ENCODE results near the gene RTN1. TPM values are rescaled to one million over a fixed set of nuclear protein-coding genes. Genes with fewer than 3 reads are reported as not detected.

The RTN1 gene
- total RNA-seq, 6 experiments from 2014 or later: 0.37 to 1.9 (median 0.53) TPM

DNA sequence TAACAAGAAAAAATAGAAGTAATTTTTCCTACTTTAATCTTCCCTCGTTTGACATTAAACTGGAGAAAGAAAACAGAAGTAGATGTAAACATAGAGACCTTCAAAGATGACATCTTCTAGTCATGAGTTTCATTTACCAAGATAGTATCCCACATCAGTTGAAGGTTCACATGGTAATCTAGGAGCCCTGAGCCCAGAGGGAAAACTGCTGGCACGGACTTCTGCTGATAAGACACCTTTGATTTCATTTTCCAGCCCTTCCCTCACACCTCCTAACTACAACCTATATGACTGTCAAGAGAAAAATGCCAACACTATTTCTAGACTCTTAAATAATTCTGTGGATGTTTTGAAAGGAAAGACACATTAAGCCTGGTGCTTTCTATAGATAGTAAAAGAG is 247.9 kb downstream of the RTN1 start:
- DNase-seq (no peak), ATAC-seq (no peak)
- H3K4me3 ChIP-seq: no peak overlapping the region
- H3K4me1 ChIP-seq: no peaks in the 10 kb centered on the region
- H3K27ac ChIP-seq: no peak overlapping the region
- 31% methylated on average over 2 of the region's 2 CpGs for WGBS (ENCODE audit: insufficient coverage, low coverage, low lambda C conversion rate, missing lambda C conversion rate)
- H3K27me3 ChIP-seq: no peaks in the 10 kb centered on the region
- intact Hi-C loops (cut with DNase I): no loop called here
- no peaks in the 10 kb centered on the region for H3K36me3 ChIP-seq
- H3K9me3 ChIP-seq: no peaks in the 10 kb centered on the region
- TF ChIP-seq POLR2A (IDR thresholded peaks at IDR 0.05) (no peak), CTCF (IDR thresholded peaks at IDR 0.05) (no peak)

DNA sequence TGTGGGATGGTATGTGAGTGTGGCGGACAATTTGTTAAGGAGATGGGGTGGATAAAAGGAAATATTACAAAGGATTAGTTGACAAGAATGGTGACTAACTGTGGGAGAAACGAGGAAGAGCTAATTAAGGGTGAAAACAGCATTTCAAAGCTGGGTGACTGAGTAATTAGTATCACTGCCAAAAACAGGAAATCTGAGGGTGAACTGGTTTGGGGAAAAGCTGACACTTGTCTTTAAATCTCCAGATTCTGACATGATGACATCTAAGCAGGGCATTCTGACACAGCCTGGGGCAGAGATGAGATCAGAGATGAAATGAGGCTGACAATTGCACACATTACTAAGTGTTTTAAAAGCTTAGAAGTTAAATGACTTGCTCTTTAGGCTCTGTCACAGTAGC is 251.5 kb downstream of the RTN1 start:
- no peak for DNase-seq
- Histone ChIP-seq H3K27ac (no peak overlapping the region), H3K27me3 (no peaks in the 10 kb centered on the region), H3K9me3 (no peaks in the 10 kb centered on the region), H3K36me3 (no peaks in the 10 kb centered on the region), H3K4me3 (no peak overlapping the region), H3K4me1 (no peaks in the 10 kb centered on the region)
- no peak for ATAC-seq
- 41% methylated on average over 2 of the region's 2 CpGs for WGBS (ENCODE audit: insufficient coverage, low coverage, low lambda C conversion rate, missing lambda C conversion rate)
- intact Hi-C loops (cut with DNase I): no loop called here
- TF ChIP-seq CTCF (IDR thresholded peaks at IDR 0.05): no peak
- no peak for TF ChIP-seq POLR2A (IDR thresholded peaks at IDR 0.05)

DNA sequence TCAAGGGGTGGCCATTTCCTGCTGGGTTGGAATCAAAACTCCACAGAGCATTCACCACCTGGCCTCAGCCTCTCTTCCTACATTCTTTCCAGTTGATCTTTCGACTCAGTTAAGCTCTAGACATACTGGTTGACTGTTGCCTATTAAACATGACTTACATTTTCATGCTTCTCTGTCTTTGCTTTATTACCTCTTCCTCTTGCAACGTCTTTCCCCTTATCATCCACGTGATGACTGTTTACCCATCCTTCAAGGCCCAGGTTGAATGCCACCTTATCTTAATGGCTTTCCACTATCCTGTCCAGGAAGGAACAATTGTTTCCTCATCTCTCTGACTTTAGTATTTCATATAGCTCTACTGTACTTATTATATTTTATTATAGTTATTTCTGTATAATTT is 269.5 kb downstream of the RTN1 start:
- no peak overlapping the region for H3K27ac ChIP-seq
- no peak for DNase-seq

GRCh38 chr14:59600211-59600945 is 270.2 kb downstream of the RTN1 start:
- no peaks in the 10 kb centered on the region for H3K36me3 ChIP-seq
- no peaks in the 10 kb centered on the region for H3K27me3 ChIP-seq
- intact Hi-C loops (cut with DNase I): no loop called here
- H3K9me3 ChIP-seq: no peaks in the 10 kb centered on the region
- no peak overlapping the region for H3K27ac ChIP-seq
- 75% methylated on average over 2 of the region's 2 CpGs for WGBS (ENCODE audit: insufficient coverage, low coverage, low lambda C conversion rate, missing lambda C conversion rate)
- H3K4me1 ChIP-seq: no peaks in the 10 kb centered on the region
- no peak for ATAC-seq
- TF ChIP-seq POLR2A (IDR thresholded peaks at IDR 0.05) (no peak), CTCF (IDR thresholded peaks at IDR 0.05) (no peak)
- DNase-seq: no peak
- no peak overlapping the region for H3K4me3 ChIP-seq

More for the DNA sequence above, 269.5 kb downstream of the RTN1 start:
- H3K36me3 ChIP-seq: no peaks in the 10 kb centered on the region
- intact Hi-C loops (cut with DNase I): no loop called here
- ATAC-seq: no peak
- no peak overlapping the region for H3K4me3 ChIP-seq
- no peaks in the 10 kb centered on the region for H3K27me3 ChIP-seq
- no peaks in the 10 kb centered on the region for H3K4me1 ChIP-seq
- TF ChIP-seq POLR2A (IDR thresholded peaks at IDR 0.05) (no peak), CTCF (IDR thresholded peaks at IDR 0.05) (no peak)
- WGBS (ENCODE audit: insufficient coverage, low coverage, low lambda C conversion rate, missing lambda C conversion rate): 32% methylated on average over 3 of the region's 3 CpGs
- no peaks in the 10 kb centered on the region for H3K9me3 ChIP-seq
